Measurements from ENCODE around the gene RPL10A. TPM values are rescaled to one million over a fixed set of nuclear protein-coding genes. Genes with fewer than 3 reads are reported as not detected.
"Not testable (repeated sequence)": the region's sequence is repeated elsewhere in the genome, so short reads cannot be mapped to it uniquely, and the experiment has no call there.

The RPL10A gene
- polyA plus RNA-seq, 1 donor = 2,412 TPM

- Histone ChIP-seq H3K27ac (ENCODE audit: low read length) (no peak overlapping the region), H3K9me3 (ENCODE audit: control insufficient read depth, low read depth, low read length) (peaks cover 16% of the 10 kb centered on the region), H3K36me3 (ENCODE audit: control insufficient read depth, insufficient read depth, low read length) (peaks cover 40% of the 10 kb centered on the region), H3K4me3 (ENCODE audit: low read length) (no peak overlapping the region), H3K4me1 (ENCODE audit: control insufficient read depth, insufficient read depth, low read length) (peaks cover 4% of the 10 kb centered on the region), H3K27me3 (ENCODE audit: control insufficient read depth, insufficient read depth, low read length) (no peaks in the 10 kb centered on the region)
- WGBS (ENCODE audit: insufficient coverage, low lambda C conversion rate) = no CpG with 5 or more reads among the region's 10 CpGs
- no peak for DNase-seq
Observed at GRCh38 chr6:35428421-35429149, 39.6 kb upstream of the RPL10A start.

DNA sequence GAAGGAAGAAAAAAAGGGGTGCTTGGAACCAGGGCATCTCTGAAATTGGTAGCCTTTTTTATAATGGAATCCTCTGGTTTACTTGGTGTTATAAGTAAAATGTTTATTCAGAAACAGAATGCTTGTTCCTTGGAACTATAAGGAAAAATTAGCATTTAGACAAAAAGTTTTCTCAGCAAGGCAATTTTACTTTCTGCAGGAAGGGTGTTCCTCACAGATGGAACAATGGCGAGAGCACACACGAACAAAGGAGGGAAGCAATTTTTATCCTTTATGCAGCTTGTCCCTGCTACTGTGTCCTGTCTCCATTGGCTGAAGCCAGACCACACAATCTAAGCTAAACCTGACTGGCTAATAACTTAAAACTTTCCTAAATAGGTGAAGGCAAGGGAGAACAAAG, 38.7 kb upstream of the RPL10A start:
- no CpG with 5 or more reads among the region's 2 CpGs for WGBS (ENCODE audit: insufficient coverage, low lambda C conversion rate)
- Histone ChIP-seq H3K4me1 (ENCODE audit: control insufficient read depth, insufficient read depth, low read length) (peaks cover 4% of the 10 kb centered on the region), H3K36me3 (ENCODE audit: control insufficient read depth, insufficient read depth, low read length) (peaks cover 31% of the 10 kb centered on the region), H3K9me3 (ENCODE audit: control insufficient read depth, low read depth, low read length) (peaks cover 16% of the 10 kb centered on the region), H3K27me3 (ENCODE audit: control insufficient read depth, insufficient read depth, low read length) (no peaks in the 10 kb centered on the region), H3K4me3 (ENCODE audit: low read length) (no peak overlapping the region), H3K27ac (ENCODE audit: low read length) (no peak overlapping the region)
- DNase-seq = no peak

- Histone ChIP-seq H3K27ac (ENCODE audit: low read length) (no peak overlapping the region), H3K36me3 (ENCODE audit: control insufficient read depth, insufficient read depth, low read length) (peaks cover 8% of the 10 kb centered on the region), H3K4me1 (ENCODE audit: control insufficient read depth, insufficient read depth, low read length) (peaks cover 13% of the 10 kb centered on the region), H3K4me3 (ENCODE audit: low read length) (no peak overlapping the region), H3K9me3 (ENCODE audit: control insufficient read depth, low read depth, low read length) (peaks cover 16% of the 10 kb centered on the region), H3K27me3 (ENCODE audit: control insufficient read depth, insufficient read depth, low read length) (no peaks in the 10 kb centered on the region)
- no CpG with 5 or more reads among the region's 4 CpGs for WGBS (ENCODE audit: insufficient coverage, low lambda C conversion rate)
- no peak for DNase-seq
Observed at GRCh38 chr6:35432291-35432690, 35.9 kb upstream of the RPL10A start.

DNA sequence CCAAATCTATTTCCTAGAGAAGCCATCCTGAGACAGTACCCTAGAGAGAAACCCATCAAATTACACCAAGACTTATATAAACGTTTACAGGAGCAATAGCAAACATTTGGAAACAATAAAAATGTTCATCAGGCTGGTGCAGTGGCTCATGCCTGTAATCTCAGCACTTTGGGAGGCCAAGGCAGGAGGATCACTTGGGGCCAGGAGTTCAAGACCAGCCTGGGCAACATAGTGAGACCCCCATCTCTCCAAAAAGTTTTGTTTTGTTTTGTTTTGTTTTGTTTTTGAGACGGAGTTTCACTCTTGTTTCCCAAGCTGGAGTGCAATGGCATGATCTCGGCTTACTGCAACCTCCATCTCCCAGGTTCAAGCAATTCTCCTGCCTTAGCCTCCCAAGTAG, 35.5 kb upstream of the RPL10A start:
- DNase-seq; H3K36me3 ChIP-seq (ENCODE audit: control insufficient read depth, insufficient read depth, low read length); H3K27ac ChIP-seq (ENCODE audit: low read length); H3K27me3 ChIP-seq (ENCODE audit: control insufficient read depth, insufficient read depth, low read length); H3K4me3 ChIP-seq (ENCODE audit: low read length): not testable (repeated sequence)
- 100% methylated on average over 2 of the region's 3 CpGs for WGBS (ENCODE audit: insufficient coverage, low lambda C conversion rate)
- H3K4me1 ChIP-seq (ENCODE audit: control insufficient read depth, insufficient read depth, low read length) = peaks cover 13% of the 10 kb centered on the region
- peaks cover 12% of the 10 kb centered on the region for H3K9me3 ChIP-seq (ENCODE audit: control insufficient read depth, low read depth, low read length)

- WGBS (ENCODE audit: insufficient coverage, low lambda C conversion rate) = no CpG with 5 or more reads among the region's 16 CpGs
- Histone ChIP-seq H3K27me3 (ENCODE audit: control insufficient read depth, insufficient read depth, low read length) (no peaks in the 10 kb centered on the region), H3K4me1 (ENCODE audit: control insufficient read depth, insufficient read depth, low read length) (peaks cover 13% of the 10 kb centered on the region), H3K9me3 (ENCODE audit: control insufficient read depth, low read depth, low read length) (no peaks in the 10 kb centered on the region), H3K36me3 (ENCODE audit: control insufficient read depth, insufficient read depth, low read length) (no peaks in the 10 kb centered on the region), H3K27ac (ENCODE audit: low read length) (no peak overlapping the region), H3K4me3 (ENCODE audit: low read length) (no peak overlapping the region)
- peak; percentile 56 to 76 for DNase-seq
Observed at GRCh38 chr6:35435074-35435837, 32.9 kb upstream of the RPL10A start.

GRCh38 chr6:35436071-35436857, 31.9 kb upstream of the RPL10A start:
- no CpG with 5 or more reads among the region's 8 CpGs for WGBS (ENCODE audit: insufficient coverage, low lambda C conversion rate)
- no peaks in the 10 kb centered on the region for H3K9me3 ChIP-seq (ENCODE audit: control insufficient read depth, low read depth, low read length)
- no peaks in the 10 kb centered on the region for H3K27me3 ChIP-seq (ENCODE audit: control insufficient read depth, insufficient read depth, low read length)
- H3K4me1 ChIP-seq (ENCODE audit: control insufficient read depth, insufficient read depth, low read length) = peaks cover 13% of the 10 kb centered on the region
- H3K27ac ChIP-seq (ENCODE audit: low read length) = no peak overlapping the region
- no peaks in the 10 kb centered on the region for H3K36me3 ChIP-seq (ENCODE audit: control insufficient read depth, insufficient read depth, low read length)
- DNase-seq = no peak
- no peak overlapping the region for H3K4me3 ChIP-seq (ENCODE audit: low read length)

DNA sequence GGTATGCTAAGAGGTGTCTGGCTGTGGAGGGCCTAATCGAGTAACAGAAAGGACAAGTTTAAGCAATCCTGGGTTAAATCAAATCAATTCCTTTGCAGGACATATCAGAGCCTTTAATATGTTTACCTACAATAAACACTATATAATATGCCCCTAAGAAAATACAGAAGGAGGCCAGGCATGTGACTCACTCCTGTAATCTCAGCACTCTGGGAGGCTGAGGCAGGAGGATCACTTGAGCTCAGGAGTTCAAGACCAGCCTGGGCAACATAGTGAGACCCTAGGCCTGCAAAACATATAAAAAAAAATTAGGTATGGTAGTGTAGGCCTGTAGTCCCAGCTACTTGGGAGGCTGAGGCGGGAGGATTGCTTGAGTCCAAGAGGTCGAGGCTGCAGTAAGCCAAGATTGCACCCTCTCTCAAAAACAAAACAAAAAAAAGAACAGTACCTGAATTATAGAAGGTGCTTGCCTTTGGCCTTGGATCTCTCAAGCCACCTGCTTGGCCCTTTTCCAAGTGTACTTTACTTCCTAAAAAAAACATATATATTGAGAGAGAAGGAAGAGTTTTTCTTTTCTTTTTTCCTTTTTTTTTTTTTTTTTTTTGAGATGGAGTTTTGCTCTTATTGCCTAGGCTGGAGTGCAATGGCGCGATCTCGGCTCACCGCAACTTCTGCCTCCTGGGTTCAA, 29.7 kb upstream of the RPL10A start:
- not testable (repeated sequence) for H3K27ac ChIP-seq (ENCODE audit: low read length); H3K9me3 ChIP-seq (ENCODE audit: control insufficient read depth, low read depth, low read length); H3K4me3 ChIP-seq (ENCODE audit: low read length); H3K36me3 ChIP-seq (ENCODE audit: control insufficient read depth, insufficient read depth, low read length); H3K4me1 ChIP-seq (ENCODE audit: control insufficient read depth, insufficient read depth, low read length); H3K27me3 ChIP-seq (ENCODE audit: control insufficient read depth, insufficient read depth, low read length)
- no CpG with 5 or more reads among the region's 7 CpGs for WGBS (ENCODE audit: insufficient coverage, low lambda C conversion rate)
- peak in 1 of 2 donors; percentile 63 for DNase-seq

- Histone ChIP-seq H3K27ac (ENCODE audit: low read length) (no peak overlapping the region), H3K4me3 (ENCODE audit: low read length) (no peak overlapping the region), H3K27me3 (ENCODE audit: control insufficient read depth, insufficient read depth, low read length) (no peaks in the 10 kb centered on the region), H3K4me1 (ENCODE audit: control insufficient read depth, insufficient read depth, low read length) (peaks cover 9% of the 10 kb centered on the region), H3K9me3 (ENCODE audit: control insufficient read depth, low read depth, low read length) (no peaks in the 10 kb centered on the region), H3K36me3 (ENCODE audit: control insufficient read depth, insufficient read depth, low read length) (no peaks in the 10 kb centered on the region)
- WGBS (ENCODE audit: insufficient coverage, low lambda C conversion rate) = no CpG with 5 or more reads among the region's 3 CpGs
- DNase-seq = no peak
Observed at GRCh38 chr6:35439308-35439707, 28.9 kb upstream of the RPL10A start.

GRCh38 chr6:35441205-35441604, 27.0 kb upstream of the RPL10A start:
- no CpG with 5 or more reads among the region's 3 CpGs for WGBS (ENCODE audit: insufficient coverage, low lambda C conversion rate)

DNA sequence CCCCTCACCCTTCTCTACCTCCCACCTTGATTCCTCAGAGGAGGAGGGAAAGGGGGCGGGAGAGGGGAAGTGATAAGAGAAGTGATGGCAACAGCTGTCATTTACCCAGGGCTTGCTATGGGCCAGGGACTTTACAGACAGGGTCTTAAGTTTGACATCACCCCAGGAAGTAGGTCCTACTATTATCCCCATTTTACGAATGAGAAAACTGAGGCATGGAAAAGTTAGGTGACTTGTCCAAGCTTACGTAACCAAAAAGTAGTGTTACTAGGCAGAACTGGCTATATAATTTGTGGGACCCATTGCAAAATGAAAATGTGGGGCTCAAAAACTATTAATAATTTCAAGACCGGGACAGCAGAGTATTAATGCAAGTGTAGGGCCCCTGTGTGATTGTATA, 26.6 kb upstream of the RPL10A start:
- H3K27ac ChIP-seq (ENCODE audit: low read length) = no peak overlapping the region
- no peaks in the 10 kb centered on the region for H3K4me1 ChIP-seq (ENCODE audit: control insufficient read depth, insufficient read depth, low read length)
- H3K9me3 ChIP-seq (ENCODE audit: control insufficient read depth, low read depth, low read length) = no peaks in the 10 kb centered on the region
- no peaks in the 10 kb centered on the region for H3K36me3 ChIP-seq (ENCODE audit: control insufficient read depth, insufficient read depth, low read length)
- WGBS (ENCODE audit: insufficient coverage, low lambda C conversion rate) = no CpG with 5 or more reads among the region's 4 CpGs
- H3K27me3 ChIP-seq (ENCODE audit: control insufficient read depth, insufficient read depth, low read length) = no peaks in the 10 kb centered on the region
- DNase-seq = no peak
- no peak overlapping the region for H3K4me3 ChIP-seq (ENCODE audit: low read length)

More at GRCh38 chr6:35441205-35441604, 27.0 kb upstream of the RPL10A start:
- Histone ChIP-seq H3K36me3 (ENCODE audit: control insufficient read depth, insufficient read depth, low read length) (no peaks in the 10 kb centered on the region), H3K4me3 (ENCODE audit: low read length) (no peak overlapping the region), H3K27ac (ENCODE audit: low read length) (no peak overlapping the region), H3K9me3 (ENCODE audit: control insufficient read depth, low read depth, low read length) (no peaks in the 10 kb centered on the region), H3K27me3 (ENCODE audit: control insufficient read depth, insufficient read depth, low read length) (no peaks in the 10 kb centered on the region), H3K4me1 (ENCODE audit: control insufficient read depth, insufficient read depth, low read length) (peaks cover 2% of the 10 kb centered on the region)
- DNase-seq = no peak

Data from large intestine (tissue), 3 donors.